H1 (cell line): ENCODE measurements around the gene AOAH.

Experiments used
- CHD7 ChIP-seq: fragments of 300-600 bp; sonication (generic); IDR thresholded peaks from 2 replicates; pipeline ENCODE4 v1.7.1; 2012; ENCODE audit warnings: low read length, moderate library complexity, mild to moderate bottlenecking, inconsistent platforms; ENCODE audit not compliant: insufficient replicate concordance
- CTCF ChIP-seq, 3 experiments: IDR thresholded peaks; 1 replicate in 2 of 3; 2 replicates in 1 of 3; pipeline versions ENCODE4 v1.5.1 to v1.6.1; 2011; ENCODE audit warnings: low read length in 3 of 3, mild to moderate bottlenecking in 3 of 3, inconsistent platforms in 2 of 3, low read depth in 1 of 3, moderate library complexity in 1 of 3; ENCODE audit not compliant: insufficient read depth in 1 of 3; ENCODE audit errors: control extremely low read depth in 1 of 3
- EZH2 ChIP-seq: fragments of 200-600 bp; sonication (generic); IDR thresholded peaks from 2 replicates; pipeline ENCODE4 v1.7.1; 2012; ENCODE audit warnings: low read depth, mild to moderate bottlenecking, moderate library complexity, low read length, inconsistent platforms; ENCODE audit not compliant: severe bottlenecking
- MAX ChIP-seq: IDR thresholded peaks from 2 replicates; pipeline ENCODE4 v1.6.1; 2012; ENCODE audit warnings: inconsistent platforms
- POLR2A ChIP-seq, 2 experiments: IDR thresholded peaks; 1 replicate in 1 of 2; 2 replicates in 1 of 2; pipeline ENCODE4 v1.6.1; 2011; ENCODE audit warnings: low read depth in 2 of 2, low read length in 2 of 2, mild to moderate bottlenecking in 2 of 2; ENCODE audit errors: control extremely low read depth in 1 of 2
- RFX5 ChIP-seq: IDR thresholded peaks from 2 replicates; pipeline ENCODE4 v1.6.1; 2011; ENCODE audit warnings: low read depth, low read length, improper control_type of control experiment, borderline replicate concordance
- SP1 ChIP-seq: IDR thresholded peaks from 2 replicates; pipeline ENCODE4 v1.6.1; 2011; ENCODE audit warnings: low read depth, low read length
- TAF1 ChIP-seq: IDR thresholded peaks from 2 replicates; pipeline ENCODE4 v1.6.1; 2011; ENCODE audit warnings: mild to moderate bottlenecking, low read depth, low read length
- USF2 ChIP-seq: IDR thresholded peaks from 2 replicates; pipeline ENCODE4 v1.6.1; 2011; ENCODE audit warnings: low read length, improper control_type of control experiment

- TF ChIP-seq TAF1 (no peak), SP1 (no peak), CTCF (IDR thresholded peaks at IDR 0.05; ENCODE audit: control extremely low read depth in 1 of 3, insufficient read depth in 1 of 3, low read depth in 1 of 3, low read length in 3 of 3) (no peak), USF2 (no peak), POLR2A (IDR thresholded peaks at IDR 0.05; ENCODE audit: control extremely low read depth in 1 of 2, low read depth in 2 of 2, low read length in 2 of 2) (no peak), MAX (no peak), EZH2 (no peak), CHD7 (no peak), RFX5 (no peak)
Measured at GRCh38 chr7:36763132-36763816, 39.0 kb upstream of the AOAH start.
